Activated T-cell treated with anti-CD3 and anti-CD28 coated beads for 4 hours (primary cell): ENCODE data around the gene SH3BGRL2.

ENCODE experiments used
- DNase-seq: peaks from one replicate; pipeline ENCODE4 v3.0.0-alpha.2; 2020

SH3BGRL2 gene

DNA sequence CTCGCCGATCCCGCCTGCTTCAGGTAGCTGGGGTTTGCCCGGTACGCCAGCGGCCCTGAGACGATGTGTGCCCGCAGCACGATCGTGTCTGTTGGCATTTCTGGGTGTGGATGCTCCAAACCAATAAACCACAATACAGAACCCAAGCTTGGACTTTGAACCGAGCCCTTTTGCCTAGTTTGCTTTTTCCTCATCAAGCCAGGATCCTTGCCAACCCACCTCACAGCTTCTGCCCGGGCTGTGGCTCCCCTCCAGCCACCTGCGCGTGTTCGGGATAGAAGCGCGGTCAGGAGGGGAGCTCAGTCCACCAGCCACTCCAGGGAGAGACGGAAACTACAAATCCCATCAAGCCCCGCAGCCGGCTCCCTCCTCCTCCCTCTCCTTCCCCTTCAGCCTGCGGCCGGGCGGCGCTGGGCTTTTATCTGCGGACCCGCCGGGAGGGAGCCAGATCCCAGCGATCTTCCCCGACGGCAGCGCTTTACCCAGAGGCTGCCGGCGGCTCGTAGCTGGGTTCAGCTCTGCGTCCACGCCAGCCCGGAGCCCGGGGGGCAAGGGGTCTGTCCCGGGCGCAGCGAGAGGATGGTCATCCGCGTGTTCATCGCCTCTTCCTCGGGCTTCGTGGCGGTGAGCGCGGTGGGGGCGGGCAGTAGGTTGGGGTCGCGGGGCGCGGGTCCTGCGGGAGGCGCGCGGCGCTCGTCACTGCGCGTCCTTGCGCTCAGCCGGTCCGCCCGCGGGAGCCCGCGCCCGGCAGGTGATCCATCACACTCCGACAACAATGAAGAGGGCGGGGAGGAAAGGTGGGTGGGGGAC is at the start of gene SH3BGRL2:
SH3BGRL2 (plus strand) TSS at position 447 of the 810 bp plus-strand sequence; CDS start at position 580, 133 bp downstream.
- no peak for DNase-seq

- no peak for DNase-seq
These were observed 46.8 kb upstream of the SH3BGRL2 start for GRCh38 chr6:79584332-79584731.

DNA sequence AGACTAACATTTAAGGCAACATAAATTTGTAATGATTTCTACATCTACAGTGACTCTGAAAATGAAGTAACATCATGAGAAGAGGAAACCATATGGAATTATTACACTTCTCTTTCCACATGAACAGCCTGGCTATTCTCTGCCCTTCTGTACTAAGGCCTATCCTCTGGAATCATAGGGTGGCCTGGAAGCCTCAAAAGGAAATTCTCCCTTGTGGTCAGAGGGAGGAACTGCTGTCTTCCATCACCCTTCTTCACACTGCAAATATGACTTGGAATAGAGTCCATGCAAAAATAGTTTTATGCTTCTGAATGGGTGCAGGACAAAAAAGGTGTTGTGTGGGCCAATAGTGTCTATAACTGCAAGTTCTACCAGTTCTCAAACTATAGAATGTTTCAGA is 44.6 kb upstream of the SH3BGRL2 start:
- no peak for DNase-seq

- DNase-seq, result no peak
These were observed 41.4 kb upstream of the SH3BGRL2 start for GRCh38 chr6:79589701-79590100.

GRCh38 chr6:79597155-79597554 is 34.0 kb upstream of the SH3BGRL2 start:
- DNase-seq, result no peak

DNA sequence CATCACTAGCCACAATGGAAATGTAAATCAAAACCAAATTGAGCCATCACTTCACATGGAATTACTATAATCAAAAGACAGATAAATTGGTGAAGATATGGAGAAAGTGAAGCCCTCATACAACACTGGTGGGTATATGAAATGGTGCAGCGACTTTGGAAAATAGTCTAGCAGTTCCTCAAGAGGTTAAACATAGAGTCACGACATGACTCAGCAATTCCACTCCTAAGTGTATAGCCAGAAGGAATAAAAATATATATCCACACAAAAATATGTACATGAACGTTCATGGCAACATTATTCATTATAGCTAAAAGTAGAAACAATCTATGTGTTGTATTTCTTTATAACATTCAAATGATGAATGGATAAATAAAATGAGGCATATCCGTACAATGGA is 33.1 kb upstream of the SH3BGRL2 start:
- no peak for DNase-seq

DNA sequence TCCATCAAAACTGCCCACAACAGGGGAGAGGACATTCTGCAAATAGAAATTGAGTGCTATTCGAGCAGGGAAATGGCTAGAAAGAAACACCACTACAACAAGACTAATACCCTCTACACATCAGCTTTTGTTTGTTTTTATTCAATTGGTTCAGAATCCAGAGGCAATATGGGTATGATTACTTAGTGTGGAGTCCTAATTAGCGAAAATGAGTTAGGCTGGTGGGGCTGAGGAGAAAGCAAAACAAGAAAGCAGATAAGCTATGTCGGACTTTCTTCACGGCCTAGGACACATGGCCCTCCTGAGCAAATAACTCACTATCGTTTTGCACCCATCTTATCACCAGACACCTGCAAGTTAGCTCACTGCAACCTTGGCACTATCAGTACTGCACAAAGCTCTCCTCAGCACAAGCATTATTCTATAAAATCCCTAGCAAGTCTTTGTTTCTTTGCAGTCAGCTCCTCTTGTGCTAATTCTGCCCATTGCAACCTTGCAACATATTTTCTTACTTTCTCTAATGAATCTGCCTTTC is 31.3 kb upstream of the SH3BGRL2 start:
- DNase-seq, result no peak

- DNase-seq, result no peak
These were observed 30.8 kb upstream of the SH3BGRL2 start for GRCh38 chr6:79600313-79600712.

DNA sequence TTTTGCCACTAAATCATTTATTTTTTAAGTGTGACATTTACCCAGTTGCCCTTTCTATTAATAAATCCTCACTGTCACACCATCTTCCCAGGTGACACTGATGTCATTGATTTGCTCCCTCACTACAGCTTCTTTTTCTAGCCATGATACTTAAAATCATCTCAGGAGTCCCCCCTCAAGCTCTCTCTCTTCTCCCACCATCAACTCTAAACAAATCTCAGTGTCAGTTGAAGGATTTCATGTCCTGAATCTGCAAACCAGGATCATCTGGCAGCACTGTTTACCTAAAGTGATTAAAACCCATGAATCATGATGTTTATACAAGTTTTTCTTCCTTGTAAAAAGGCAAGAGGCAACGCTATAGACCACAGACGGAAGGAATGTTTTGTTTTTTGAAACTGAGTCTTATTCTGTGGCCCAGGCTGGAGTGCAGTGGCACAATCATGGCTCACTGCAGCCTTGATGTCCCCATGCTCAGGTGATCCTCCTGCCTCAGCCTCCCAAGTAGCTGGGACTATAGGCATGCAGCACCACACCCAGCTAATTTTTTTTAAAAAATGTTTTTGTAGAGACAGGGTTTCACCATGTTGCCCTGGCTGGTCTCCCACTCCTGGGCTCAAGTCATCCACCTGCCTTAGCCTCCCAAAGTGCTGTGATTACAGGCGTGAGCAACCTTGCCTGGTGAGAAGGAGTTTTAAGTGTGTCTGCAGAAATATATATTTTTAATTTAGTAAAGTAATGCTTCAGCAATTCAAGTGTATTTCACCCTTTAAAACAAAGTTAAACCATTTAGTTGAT is 30.1 kb upstream of the SH3BGRL2 start:
- DNase-seq, result no peak

- DNase-seq, result no peak
These were observed 28.3 kb upstream of the SH3BGRL2 start for GRCh38 chr6:79602859-79603258.

DNA sequence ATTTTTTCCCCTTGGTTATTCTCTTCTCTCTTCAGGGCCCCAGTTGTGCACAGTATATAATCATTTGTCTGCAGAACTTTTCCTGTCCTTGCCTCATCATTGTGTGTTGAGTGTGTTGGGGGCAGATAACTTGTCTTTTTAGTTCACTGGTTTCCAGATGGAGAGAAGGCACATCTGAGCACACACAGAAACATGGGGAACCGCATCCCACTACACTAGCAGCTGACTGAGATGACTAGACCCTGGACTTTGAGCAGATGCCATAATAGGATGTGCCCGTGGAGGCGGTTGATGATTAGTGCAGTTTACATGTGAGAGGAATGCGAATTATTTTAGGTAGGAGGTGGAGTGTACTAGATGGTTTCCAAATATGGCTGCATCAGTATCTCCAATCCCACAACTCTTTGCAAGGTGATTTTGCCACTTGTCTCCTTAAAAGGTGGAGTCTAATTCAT is 26.5 kb upstream of the SH3BGRL2 start:
- DNase-seq, result no peak

DNA sequence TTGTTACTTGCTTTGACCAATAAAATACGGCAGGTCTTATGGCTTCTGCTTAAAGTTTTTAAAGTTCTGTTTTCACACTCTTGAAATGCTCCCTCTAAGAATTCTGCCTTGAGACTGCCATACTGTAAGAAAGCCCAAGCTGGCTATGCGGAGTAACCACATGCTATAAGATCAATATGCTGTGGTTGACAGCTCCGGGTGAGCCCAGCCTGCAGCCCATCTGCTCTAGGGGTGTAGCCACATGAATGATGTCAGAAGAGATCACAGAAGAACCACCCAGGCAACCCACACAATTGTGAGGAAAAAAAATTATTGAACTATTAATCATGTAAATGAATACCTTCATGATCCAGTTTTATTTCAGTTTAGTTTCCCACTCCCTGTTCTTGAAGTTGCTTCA is 26.1 kb upstream of the SH3BGRL2 start:
- no peak for DNase-seq

GRCh38 chr6:79605968-79606764 is 25.0 kb upstream of the SH3BGRL2 start:
- no peak for DNase-seq

DNA sequence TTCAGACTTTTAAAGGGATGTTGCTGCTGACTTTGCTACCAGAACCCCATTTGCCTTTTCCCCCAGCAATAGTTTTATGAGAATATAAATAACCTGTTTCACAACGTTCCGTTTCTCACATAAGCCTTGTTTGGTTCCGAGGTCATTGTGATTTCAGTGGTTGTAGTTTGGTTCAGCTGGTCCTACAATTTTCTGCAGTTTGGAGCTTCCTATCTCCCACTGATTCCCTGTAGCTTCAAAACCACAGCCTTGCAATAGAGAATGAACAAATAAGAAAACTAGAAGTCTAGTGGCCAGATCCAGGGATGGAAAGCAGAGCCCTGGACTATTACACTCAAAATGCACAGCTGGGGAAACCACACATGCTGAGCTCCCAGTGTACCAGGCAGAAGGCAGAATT is 24.1 kb upstream of the SH3BGRL2 start:
- no peak for DNase-seq

DNA sequence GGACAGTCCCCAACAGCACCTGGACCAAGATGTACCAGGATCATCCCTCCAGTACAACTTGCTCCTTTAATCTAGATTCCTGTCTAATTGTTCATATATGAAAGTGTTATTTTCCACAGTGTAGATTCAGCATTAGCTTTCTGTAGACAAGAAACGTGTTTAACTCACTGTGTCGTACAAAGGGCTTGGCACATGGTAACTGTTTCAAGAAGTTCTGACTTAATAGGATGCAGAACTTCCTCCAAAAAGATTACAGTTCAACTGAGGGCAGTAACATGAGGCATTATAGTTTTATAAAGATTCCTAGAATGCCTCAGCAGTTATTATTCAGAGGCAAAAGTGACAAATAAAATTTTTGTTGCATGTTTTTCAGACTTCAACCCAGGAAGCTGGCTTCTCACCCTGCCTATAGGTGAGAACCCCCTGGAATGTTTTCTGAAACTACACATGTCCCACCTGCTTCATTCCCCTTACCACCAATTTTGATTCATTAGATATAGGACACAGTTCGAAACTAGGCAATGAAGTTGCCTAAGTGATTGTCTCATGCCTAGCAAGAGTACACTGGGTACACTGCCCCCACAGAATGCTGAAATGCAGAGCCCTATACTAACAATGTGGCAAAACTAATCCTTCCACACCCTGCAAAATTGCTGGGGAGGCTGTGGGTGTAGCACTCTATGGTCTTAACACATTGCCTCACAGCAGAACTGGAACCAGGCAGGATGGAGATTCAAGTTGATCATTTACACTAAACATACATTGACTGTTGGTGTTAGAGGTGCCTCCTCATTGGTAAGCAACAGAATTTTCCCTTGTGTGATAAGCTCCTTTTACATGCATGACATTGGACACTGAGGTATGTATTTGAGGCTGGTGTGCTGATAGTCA is 22.6 kb upstream of the SH3BGRL2 start:
- DNase-seq, result no peak

DNA sequence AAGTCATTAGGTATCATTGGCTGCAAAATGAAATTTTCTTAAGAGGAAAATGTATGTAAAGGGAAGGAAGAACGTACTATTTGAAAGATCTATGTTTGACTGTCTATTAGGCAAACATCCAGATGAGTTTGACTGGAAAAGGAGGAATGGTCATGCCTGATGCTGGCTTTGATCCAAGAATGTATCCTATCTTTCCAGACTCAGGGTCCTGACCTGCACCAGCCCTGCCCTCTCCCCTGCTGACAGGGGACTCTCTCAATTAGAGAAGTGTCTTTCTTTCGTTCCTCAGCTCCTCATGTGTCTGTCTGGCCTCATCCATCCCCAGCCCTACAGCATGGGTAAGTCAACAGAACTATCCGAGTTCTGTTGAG is 21.9 kb upstream of the SH3BGRL2 start:
- no peak for DNase-seq

- no peak for DNase-seq
These were observed 20.7 kb upstream of the SH3BGRL2 start for GRCh38 chr6:79610306-79611009.

DNA sequence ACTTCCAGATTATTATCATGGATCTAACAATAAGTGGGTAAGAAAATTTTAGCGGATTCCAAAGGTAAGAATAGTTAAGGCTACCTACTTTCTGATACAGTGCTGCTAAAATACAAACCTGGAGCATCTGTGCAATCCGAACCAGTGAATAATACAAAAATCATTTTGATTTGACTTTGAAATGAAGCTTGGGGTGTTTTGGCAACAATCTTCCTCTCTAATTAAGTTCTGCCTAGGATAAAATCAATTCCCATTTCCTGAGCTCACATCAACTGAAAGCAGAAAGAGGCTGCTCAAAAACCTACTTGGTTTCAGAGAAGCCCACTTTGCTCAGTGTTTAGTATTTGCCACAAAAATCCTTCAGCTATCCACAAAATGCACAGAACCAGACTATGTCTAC is 18.7 kb upstream of the SH3BGRL2 start:
- no peak for DNase-seq

GRCh38 chr6:79612918-79613317 is 18.2 kb upstream of the SH3BGRL2 start:
- no peak for DNase-seq

GRCh38 chr6:79613912-79614311 is 17.2 kb upstream of the SH3BGRL2 start:
- no peak for DNase-seq
